Measurements from ENCODE around the gene FMNL1.

DNA sequence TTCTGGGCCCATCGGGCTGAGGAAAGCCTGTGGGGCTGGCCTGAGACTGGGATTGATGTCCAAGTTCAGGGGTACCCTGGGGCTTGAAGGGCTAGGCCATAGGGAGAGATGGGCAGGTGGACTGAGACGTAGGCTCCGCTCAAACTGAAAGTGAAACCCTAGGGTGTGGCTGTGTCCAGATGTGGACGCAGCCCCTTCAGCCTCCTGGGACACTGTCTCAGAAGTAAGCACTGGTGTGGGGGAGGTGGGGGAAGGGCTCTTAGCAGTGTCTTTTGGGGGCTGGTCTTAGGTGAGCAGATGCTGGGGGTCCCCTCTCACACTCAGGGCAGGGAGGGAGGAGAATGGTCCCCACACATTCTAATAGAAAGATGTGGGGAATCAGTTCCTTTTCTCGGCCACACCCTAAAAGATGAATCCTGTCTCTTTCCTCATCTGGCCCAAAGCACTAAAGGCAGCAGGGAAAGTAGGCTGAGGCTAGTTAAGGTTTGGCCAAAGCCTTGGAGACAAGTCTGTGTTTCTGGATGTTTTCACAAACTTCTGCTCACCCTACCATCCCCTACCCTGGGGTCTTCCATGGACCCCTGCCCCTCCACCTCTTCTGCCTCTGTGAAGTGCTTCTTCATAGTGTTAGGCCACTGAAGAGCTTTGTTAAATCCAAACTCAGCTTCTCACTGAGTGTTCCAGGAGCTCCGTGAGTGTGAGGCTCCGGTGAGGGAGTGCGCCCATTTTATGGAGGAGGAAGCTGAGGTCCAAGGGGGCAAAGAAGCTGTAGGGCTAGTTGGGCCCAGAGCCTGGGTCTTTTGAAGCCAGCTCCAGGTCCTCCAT, 5.6 kb downstream of the FMNL1 start:
- TF ChIP-seq ZNF274 (IDR thresholded peaks at IDR 0.05; ENCODE audit: low read depth, low read length) = no peak
- no peak for TF ChIP-seq YY1 (IDR thresholded peaks at IDR 0.05; ENCODE audit: insufficient read depth, insufficient read length)
- TF ChIP-seq SUZ12 (IDR thresholded peaks at IDR 0.05; ENCODE audit: extremely low read depth, insufficient read depth, insufficient read length) = no peak
